Measurements from ENCODE around the gene MCCD1. TPM values are rescaled to one million over a fixed set of nuclear protein-coding genes. Genes with fewer than 3 reads are reported as not detected.

The MCCD1 gene
- total and polyA plus RNA-seq, 4 donors, result not detected

GRCh38 chr6:31568537-31568961 is 39.8 kb downstream of the MCCD1 start:
- no peaks in the 10 kb centered on the region for H3K9me3 ChIP-seq (ENCODE audit: control insufficient read depth in 4 of 4, insufficient read depth in 3 of 4, low read length in 3 of 4)
- H3K36me3 ChIP-seq (ENCODE audit: control insufficient read depth in 4 of 4, insufficient read depth in 4 of 4, low read length in 4 of 4), result no peaks in the 10 kb centered on the region
- WGBS, 2 donors, result 7 to 53% methylated on average over 3 of the region's 3 CpGs
- no peak overlapping the region for H3K27ac ChIP-seq (ENCODE audit: low read depth in 1 of 2, low read length in 1 of 2)
- no peak overlapping the region for H3K4me3 ChIP-seq
- DNase-seq (no peak), ATAC-seq (ENCODE audit: insufficient read depth, low FRiP score) (peak; percentile 66)
- no peak for TF ChIP-seq CTCF (IDR thresholded peaks at IDR 0.05; ENCODE audit: control extremely low read depth, extremely low read depth)
- peaks cover 0 to 9% (median 0%) of the 10 kb centered on the region in 3 donors for H3K27me3 ChIP-seq (ENCODE audit: control insufficient read depth in 3 of 3, insufficient read depth in 3 of 3, low read length in 2 of 3)
- no peaks in the 10 kb centered on the region for H3K4me1 ChIP-seq (ENCODE audit: control insufficient read depth in 5 of 5, insufficient read depth in 5 of 5, low read length in 5 of 5)
- no peak overlapping the region for H3K9ac ChIP-seq (ENCODE audit: insufficient read depth in 1 of 2, low read length in 2 of 2)

- 79 to 82% methylated on average over 1 of the region's 1 CpG for WGBS, 2 donors
Measured at GRCh38 chr6:31569861-31570536, 41.2 kb downstream of the MCCD1 start.

GRCh38 chr6:31572041-31572911 is 43.5 kb downstream of the MCCD1 start, which contains the start of gene LTA:
Gene LTA (plus strand): TSS chr6:31572289. CDS start chr6:31572743, 454 bp downstream.
- H3K4me1 ChIP-seq (ENCODE audit: control insufficient read depth in 5 of 5, insufficient read depth in 5 of 5, low read length in 5 of 5), result no peaks in the 10 kb centered on the region
- no peaks in the 10 kb centered on the region for H3K36me3 ChIP-seq (ENCODE audit: control insufficient read depth in 4 of 4, insufficient read depth in 4 of 4, low read length in 4 of 4)
- H3K9ac ChIP-seq (ENCODE audit: insufficient read depth in 1 of 2, low read length in 2 of 2), result no peak within 1 kb of the TSS
- no peak for TF ChIP-seq CTCF (IDR thresholded peaks at IDR 0.05; ENCODE audit: control extremely low read depth, extremely low read depth)
- H3K4me3 ChIP-seq, result no peak within 1 kb of the TSS
- peak within 1 kb of the TSS in 1 of 2 donors; percentile 32 for H3K27ac ChIP-seq (ENCODE audit: low read depth in 1 of 2, low read length in 1 of 2)
- peaks cover 0 to 12% (median 0%) of the 10 kb centered on the region in 3 donors for H3K27me3 ChIP-seq (ENCODE audit: control insufficient read depth in 3 of 3, insufficient read depth in 3 of 3, low read length in 2 of 3)
- no peaks in the 10 kb centered on the region for H3K9me3 ChIP-seq (ENCODE audit: control insufficient read depth in 4 of 4, insufficient read depth in 3 of 4, low read length in 3 of 4)
- DNase-seq (no peak), ATAC-seq (ENCODE audit: insufficient read depth, low FRiP score) (no peak)
- WGBS, 2 donors, result 80 to 89% methylated on average over 27 of the region's 27 CpGs

More at GRCh38 chr6:31569861-31570536, 41.2 kb downstream of the MCCD1 start:
- DNase-seq, result no peak
- no peak for ATAC-seq (ENCODE audit: insufficient read depth, low FRiP score)
- H3K36me3 ChIP-seq (ENCODE audit: control insufficient read depth in 4 of 4, insufficient read depth in 4 of 4, low read length in 4 of 4), result no peaks in the 10 kb centered on the region
- peaks cover 0 to 9% (median 0%) of the 10 kb centered on the region in 3 donors for H3K27me3 ChIP-seq (ENCODE audit: control insufficient read depth in 3 of 3, insufficient read depth in 3 of 3, low read length in 2 of 3)
- no peak overlapping the region for H3K27ac ChIP-seq (ENCODE audit: low read depth in 1 of 2, low read length in 1 of 2)
- no peak overlapping the region for H3K9ac ChIP-seq (ENCODE audit: insufficient read depth in 1 of 2, low read length in 2 of 2)
- no peak for TF ChIP-seq CTCF (IDR thresholded peaks at IDR 0.05; ENCODE audit: control extremely low read depth, extremely low read depth)
- H3K4me3 ChIP-seq, result no peak overlapping the region
- no peaks in the 10 kb centered on the region for H3K4me1 ChIP-seq (ENCODE audit: control insufficient read depth in 5 of 5, insufficient read depth in 5 of 5, low read length in 5 of 5)
- no peaks in the 10 kb centered on the region for H3K9me3 ChIP-seq (ENCODE audit: control insufficient read depth in 4 of 4, insufficient read depth in 3 of 4, low read length in 3 of 4)

Data from lung (tissue), 12 donors.